OCI-LY3 (cell line): ENCODE results near the gene ERCC2.

ENCODE experiments used
- EZH2phosphoT487 ChIP-seq: fragments of 200-600 bp; shearing (Covaris generic); IDR thresholded peaks from 2 replicates; pipeline ENCODE4 v1.6.1; 2018; ENCODE audit warnings: antibody characterized with exemption, mixed run types, low read depth
- TF ChIP-seq, protein P1 (sequence below): fragments of 200-600, 300-600 bp; sonication (generic); IDR thresholded peaks from 2 replicates; pipeline ENCODE4 v1.5.1; 2014; ENCODE audit warnings: antibody characterized with exemption, low read length, low read depth

DNA sequence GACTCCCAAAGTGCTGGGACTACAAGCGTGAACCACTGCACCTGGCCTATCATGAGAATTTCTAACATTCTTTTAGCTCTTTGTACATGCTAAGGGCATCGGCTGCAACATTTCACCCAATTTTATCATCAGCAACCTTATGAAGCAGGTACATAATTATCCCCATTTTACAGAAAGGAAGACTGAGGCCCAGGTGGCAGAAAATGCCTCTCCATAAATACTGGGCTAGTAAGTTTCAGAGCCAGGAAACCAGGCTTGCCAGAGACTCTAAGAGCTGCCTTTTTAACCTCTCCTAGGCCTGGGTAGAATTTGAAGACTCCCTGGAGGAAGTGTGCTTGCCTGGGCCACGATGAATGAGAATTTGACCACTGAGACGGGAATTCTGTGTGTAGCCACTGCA, 2.2 kb downstream of the ERCC2 start:
- TF ChIP-seq, protein P1, sequence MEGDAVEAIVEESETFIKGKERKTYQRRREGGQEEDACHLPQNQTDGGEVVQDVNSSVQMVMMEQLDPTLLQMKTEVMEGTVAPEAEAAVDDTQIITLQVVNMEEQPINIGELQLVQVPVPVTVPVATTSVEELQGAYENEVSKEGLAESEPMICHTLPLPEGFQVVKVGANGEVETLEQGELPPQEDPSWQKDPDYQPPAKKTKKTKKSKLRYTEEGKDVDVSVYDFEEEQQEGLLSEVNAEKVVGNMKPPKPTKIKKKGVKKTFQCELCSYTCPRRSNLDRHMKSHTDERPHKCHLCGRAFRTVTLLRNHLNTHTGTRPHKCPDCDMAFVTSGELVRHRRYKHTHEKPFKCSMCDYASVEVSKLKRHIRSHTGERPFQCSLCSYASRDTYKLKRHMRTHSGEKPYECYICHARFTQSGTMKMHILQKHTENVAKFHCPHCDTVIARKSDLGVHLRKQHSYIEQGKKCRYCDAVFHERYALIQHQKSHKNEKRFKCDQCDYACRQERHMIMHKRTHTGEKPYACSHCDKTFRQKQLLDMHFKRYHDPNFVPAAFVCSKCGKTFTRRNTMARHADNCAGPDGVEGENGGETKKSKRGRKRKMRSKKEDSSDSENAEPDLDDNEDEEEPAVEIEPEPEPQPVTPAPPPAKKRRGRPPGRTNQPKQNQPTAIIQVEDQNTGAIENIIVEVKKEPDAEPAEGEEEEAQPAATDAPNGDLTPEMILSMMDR, result no peak
- TF ChIP-seq EZH2phosphoT487, result no peak
